Measurements from ENCODE around the gene GPATCH8. TPM values are rescaled to one million over a fixed set of nuclear protein-coding genes. Genes with fewer than 3 reads are reported as not detected.

GPATCH8 gene
- total RNA-seq, 4 donors from 2014 or later, result 15.3 to 35.5 (median 24.9) TPM

DNA sequence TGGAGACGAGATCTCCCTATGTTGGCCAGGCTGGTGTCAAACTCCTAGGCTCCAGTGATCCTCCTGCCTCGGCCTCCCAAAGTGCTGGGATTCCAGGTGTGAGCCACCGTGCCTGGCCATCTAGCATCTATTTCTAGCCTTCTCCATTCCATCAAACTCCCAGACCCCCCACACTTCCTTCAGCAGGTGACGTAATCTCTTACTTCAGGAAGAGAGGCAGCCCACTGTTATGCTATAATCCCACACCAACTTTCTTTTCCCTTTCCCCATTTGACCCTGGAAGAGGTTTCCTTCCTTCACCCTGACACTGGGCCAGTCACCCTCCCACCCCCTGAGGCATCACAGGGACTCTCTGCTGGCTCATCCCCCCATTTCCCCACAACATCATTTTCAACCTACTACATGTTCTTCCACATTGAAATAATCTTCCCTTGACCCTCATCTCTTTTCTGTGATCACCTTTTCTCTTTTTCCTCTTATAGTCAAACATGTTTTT is 121.3 kb downstream of the GPATCH8 start:
- no peak overlapping the region for H3K4me3 ChIP-seq
- H3K4me1 ChIP-seq, result peaks cover 7 to 20% (median 15%) of the 10 kb centered on the region in 3 donors
- H3K27ac ChIP-seq, result no peak overlapping the region
- H3K27me3 ChIP-seq, result peaks cover 0 to 23% (median 0%) of the 10 kb centered on the region in 4 donors
- H3K9me3 ChIP-seq, result no peaks in the 10 kb centered on the region
- no peaks in the 10 kb centered on the region for H3K36me3 ChIP-seq
- TF ChIP-seq POLR2A (IDR thresholded peaks at IDR 0.05), result no peak
- TF ChIP-seq, protein P1, sequence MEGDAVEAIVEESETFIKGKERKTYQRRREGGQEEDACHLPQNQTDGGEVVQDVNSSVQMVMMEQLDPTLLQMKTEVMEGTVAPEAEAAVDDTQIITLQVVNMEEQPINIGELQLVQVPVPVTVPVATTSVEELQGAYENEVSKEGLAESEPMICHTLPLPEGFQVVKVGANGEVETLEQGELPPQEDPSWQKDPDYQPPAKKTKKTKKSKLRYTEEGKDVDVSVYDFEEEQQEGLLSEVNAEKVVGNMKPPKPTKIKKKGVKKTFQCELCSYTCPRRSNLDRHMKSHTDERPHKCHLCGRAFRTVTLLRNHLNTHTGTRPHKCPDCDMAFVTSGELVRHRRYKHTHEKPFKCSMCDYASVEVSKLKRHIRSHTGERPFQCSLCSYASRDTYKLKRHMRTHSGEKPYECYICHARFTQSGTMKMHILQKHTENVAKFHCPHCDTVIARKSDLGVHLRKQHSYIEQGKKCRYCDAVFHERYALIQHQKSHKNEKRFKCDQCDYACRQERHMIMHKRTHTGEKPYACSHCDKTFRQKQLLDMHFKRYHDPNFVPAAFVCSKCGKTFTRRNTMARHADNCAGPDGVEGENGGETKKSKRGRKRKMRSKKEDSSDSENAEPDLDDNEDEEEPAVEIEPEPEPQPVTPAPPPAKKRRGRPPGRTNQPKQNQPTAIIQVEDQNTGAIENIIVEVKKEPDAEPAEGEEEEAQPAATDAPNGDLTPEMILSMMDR (IDR thresholded peaks at IDR 0.05), result no peak
- WGBS, 2 donors, result 77 to 84% methylated on average over 4 of the region's 4 CpGs
- DNase-seq, result no peak
- intact Hi-C loops (cut with DNase I), result no loop called here

DNA sequence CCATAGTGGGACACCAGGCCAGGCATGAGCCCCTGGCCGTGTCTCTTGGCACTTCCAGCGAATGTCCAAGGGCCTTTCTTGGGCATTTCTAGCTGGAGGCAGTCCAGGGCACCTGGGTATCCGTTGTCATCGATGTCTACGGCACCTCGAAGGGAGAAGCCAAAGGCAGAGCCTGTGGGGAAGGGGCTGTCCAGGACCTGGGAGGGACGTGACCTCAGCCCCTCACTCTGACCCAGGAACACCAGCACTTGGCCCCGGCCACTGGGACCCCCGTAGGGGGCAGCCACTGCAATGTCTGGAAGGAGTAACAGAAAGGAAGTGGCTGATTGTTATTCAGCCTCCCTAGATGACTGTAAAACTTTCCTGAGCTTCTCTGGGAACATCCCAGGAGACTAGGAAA is 122.4 kb downstream of the GPATCH8 start:
- DNase-seq, result no peak
- H3K36me3 ChIP-seq, result no peaks in the 10 kb centered on the region
- peaks cover 0 to 17% (median 0%) of the 10 kb centered on the region in 4 donors for H3K27me3 ChIP-seq
- WGBS, 2 donors, result 69% methylated on average over 7 of the region's 9 CpGs; no CpG with 5 or more reads in 1 of the 2 donors
- no peak overlapping the region for H3K4me3 ChIP-seq
- no peaks in the 10 kb centered on the region for H3K9me3 ChIP-seq
- intact Hi-C loops (cut with DNase I), result no loop called here
- no peak overlapping the region for H3K27ac ChIP-seq
- H3K4me1 ChIP-seq, result peaks cover 7 to 26% (median 13%) of the 10 kb centered on the region in 3 donors
- TF ChIP-seq POLR2A (IDR thresholded peaks at IDR 0.05), result no peak

DNA sequence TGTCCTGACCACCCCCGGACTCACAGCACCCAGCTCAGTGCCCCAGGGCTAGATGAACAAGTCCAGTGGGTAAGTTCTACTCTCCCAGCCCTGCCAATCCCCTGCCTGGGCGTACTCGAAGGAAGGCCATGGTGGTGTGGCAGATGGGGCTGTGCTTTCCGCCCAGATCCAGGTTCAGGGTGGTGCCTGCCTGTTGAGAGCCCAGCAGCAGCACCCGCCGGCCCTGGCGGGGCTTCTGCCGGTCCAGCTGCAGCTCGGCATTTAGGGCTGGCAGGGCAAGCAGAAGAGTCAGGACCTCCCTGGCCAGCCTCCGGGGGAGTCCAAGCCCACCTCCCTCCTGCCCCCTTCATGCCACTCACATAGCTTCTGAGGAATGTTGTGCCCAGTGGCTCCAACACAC is 123.3 kb downstream of the GPATCH8 start:
- Histone ChIP-seq H3K36me3 (no peaks in the 10 kb centered on the region), H3K27me3 (peaks cover 0 to 12% (median 0%) of the 10 kb centered on the region in 4 donors), H3K9me3 (no peaks in the 10 kb centered on the region), H3K4me1 (peaks cover 4 to 26% (median 10%) of the 10 kb centered on the region in 3 donors), H3K4me3 (no peak overlapping the region), H3K27ac (no peak overlapping the region)
- no CpG with 5 or more reads among the region's 10 CpGs for WGBS, 2 donors
- no peak for DNase-seq
- intact Hi-C loops (cut with DNase I), result no loop called here
- TF ChIP-seq, protein P1 (IDR thresholded peaks at IDR 0.05), result no peak
- TF ChIP-seq POLR2A (IDR thresholded peaks at IDR 0.05), result no peak

DNA sequence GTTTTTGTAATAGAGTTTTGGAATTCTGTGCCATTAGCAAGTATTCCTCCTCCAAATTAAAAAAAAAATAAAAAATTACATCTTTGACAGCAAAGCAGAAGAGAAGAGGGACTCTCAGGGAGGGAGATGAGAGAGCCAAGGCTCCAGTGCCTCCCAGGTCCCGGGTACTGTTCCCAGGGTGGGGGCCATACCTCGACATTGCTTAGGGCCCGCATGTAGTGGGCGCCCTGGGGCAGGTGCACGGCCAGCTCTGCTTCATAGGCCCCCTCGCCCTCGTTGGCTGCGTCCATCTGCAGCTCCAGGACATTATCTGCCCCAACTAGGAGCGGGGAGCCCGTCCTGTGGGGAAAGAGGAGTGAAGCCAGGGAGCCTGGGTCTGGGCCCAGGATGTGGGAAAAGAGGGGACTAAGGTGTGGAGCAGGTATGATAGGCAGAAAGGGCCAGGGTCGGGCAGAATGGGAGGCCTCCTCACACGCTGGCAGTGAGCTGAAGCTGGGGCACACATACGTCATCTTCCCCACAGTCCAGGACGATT is 125.0 kb downstream of the GPATCH8 start:
- 74 to 86% methylated on average over 11 to 14 of the region's 14 CpGs for WGBS, 2 donors
- no peaks in the 10 kb centered on the region for H3K27me3 ChIP-seq
- no peaks in the 10 kb centered on the region for H3K36me3 ChIP-seq
- TF ChIP-seq, protein P1 (IDR thresholded peaks at IDR 0.05), result no peak
- no peak for TF ChIP-seq POLR2A (IDR thresholded peaks at IDR 0.05)
- no peak for DNase-seq
- no peaks in the 10 kb centered on the region for H3K9me3 ChIP-seq
- H3K27ac ChIP-seq, result no peak overlapping the region
- H3K4me3 ChIP-seq, result no peak overlapping the region
- peaks cover 4 to 33% (median 9%) of the 10 kb centered on the region in 3 donors for H3K4me1 ChIP-seq
- intact Hi-C loops (cut with DNase I), result no loop called here

DNA sequence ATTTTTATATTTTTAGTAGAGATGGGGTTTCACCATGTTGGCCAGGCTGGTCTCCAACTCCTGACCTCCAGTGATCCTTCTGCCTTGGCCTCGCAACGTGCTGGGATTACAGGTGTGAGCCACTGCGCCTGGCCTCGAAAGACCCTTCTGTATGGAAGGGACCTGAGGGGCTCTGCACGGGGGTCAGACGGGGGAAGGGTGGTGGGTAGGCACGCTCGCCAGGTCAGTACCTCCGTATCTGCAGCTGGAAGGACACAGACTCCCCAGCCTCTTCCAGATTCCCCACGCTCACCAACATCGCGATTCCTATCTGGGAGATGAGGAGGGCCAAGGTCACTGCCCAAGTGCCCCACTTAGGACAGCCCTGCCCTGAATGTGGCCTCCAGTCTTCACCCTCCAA is 126.4 kb downstream of the GPATCH8 start:
- WGBS, 2 donors, result 86 to 89% methylated on average over 4 to 6 of the region's 12 CpGs
- no peak for TF ChIP-seq POLR2A (IDR thresholded peaks at IDR 0.05)
- TF ChIP-seq, protein P1 (IDR thresholded peaks at IDR 0.05), result no peak
- no peaks in the 10 kb centered on the region for H3K36me3 ChIP-seq
- H3K4me1 ChIP-seq, result peaks cover 4 to 33% (median 9%) of the 10 kb centered on the region in 3 donors
- H3K27ac ChIP-seq, result no peak overlapping the region
- H3K9me3 ChIP-seq, result no peaks in the 10 kb centered on the region
- intact Hi-C loops (cut with DNase I), result no loop called here
- DNase-seq, result no peak
- H3K4me3 ChIP-seq, result no peak overlapping the region
- peaks cover 0 to 5% (median 0%) of the 10 kb centered on the region in 4 donors for H3K27me3 ChIP-seq

Data from esophagus squamous epithelium (tissue), 5 donors.